Activated T-helper 2 cell treated with anti-CD3 and anti-CD28 coated beads, Interferon-gamma antibody, Interleukin-2, Interleukin-4, amounts not matched to agents 10 μg/mL and 5 μg/mL and 100 μg/mL, durations not matched to agents 14 hours and 24 hours and 36 hours (primary cell): Measurements from ENCODE around the gene PKD2. TPM values are rescaled to one million over a fixed set of nuclear protein-coding genes. Genes with fewer than 3 reads are reported as not detected.

Experiments
- DNase-seq: peaks from one replicate; pipeline ENCODE4 v3.0.0; 2021; ENCODE audit warnings: low spot score
- H3K27ac Mint-ChIP-seq: one replicate; pipeline ENCODE4 v1.8.0; 2021; ENCODE audit warnings: mixed read lengths
- H3K27me3 Mint-ChIP-seq: one replicate; pipeline ENCODE4 v1.8.0; 2021; ENCODE audit warnings: low read depth, mixed read lengths
- H3K36me3 Mint-ChIP-seq: one replicate; pipeline ENCODE4 v1.8.0; 2021; ENCODE audit warnings: low read depth, mixed read lengths
- H3K4me1 Mint-ChIP-seq: one replicate; pipeline ENCODE4 v1.8.0; 2021; ENCODE audit warnings: low read depth, mixed read lengths
- H3K4me3 Mint-ChIP-seq: one replicate; pipeline ENCODE4 v1.8.0; 2021; ENCODE audit warnings: low read depth, mild to moderate bottlenecking, moderate library complexity, mixed read lengths
- H3K9me3 Mint-ChIP-seq: one replicate; pipeline ENCODE4 v1.8.0; 2021; ENCODE audit warnings: mixed read lengths
- intact Hi-C: fragments of 100-400 bp; cut with micrococcal nuclease; formaldehyde crosslinking; loops from one replicate; pipeline ENCODE4 v1.15.1; 2023
- total RNA-seq: library from RNA; stranded (reverse); gene quantifications from 2 replicates; pipeline ENCODE4 v1.2.3, GENCODE V29; 2022

Gene PKD2
- total RNA-seq, 1 donor from 2014 or later: 13.6 TPM

- Mint-ChIP-seq H3K27me3 (no peaks in the 10 kb centered on the region), H3K36me3 (peaks cover 52% of the 10 kb centered on the region), H3K9me3 (no peaks in the 10 kb centered on the region), H3K4me3 (no peak overlapping the region), H3K27ac (no peak overlapping the region), H3K4me1 (peaks cover 2% of the 10 kb centered on the region)
- intact Hi-C loops: no loop called here
- no peak for DNase-seq
Observed at GRCh38 chr4:88062843-88063242, 55.4 kb downstream of the PKD2 start.

GRCh38 chr4:88063634-88064296 is 56.3 kb downstream of the PKD2 start:
- Mint-ChIP-seq H3K9me3 (peaks cover 4% of the 10 kb centered on the region), H3K4me3 (no peak overlapping the region), H3K4me1 (peaks cover 2% of the 10 kb centered on the region), H3K27ac (no peak overlapping the region), H3K36me3 (peaks cover 56% of the 10 kb centered on the region), H3K27me3 (no peaks in the 10 kb centered on the region)
- intact Hi-C loops: no loop called here
- DNase-seq: no peak

GRCh38 chr4:88064410-88064809 is 57.0 kb downstream of the PKD2 start:
- H3K9me3 Mint-ChIP-seq: peaks cover 4% of the 10 kb centered on the region

DNA sequence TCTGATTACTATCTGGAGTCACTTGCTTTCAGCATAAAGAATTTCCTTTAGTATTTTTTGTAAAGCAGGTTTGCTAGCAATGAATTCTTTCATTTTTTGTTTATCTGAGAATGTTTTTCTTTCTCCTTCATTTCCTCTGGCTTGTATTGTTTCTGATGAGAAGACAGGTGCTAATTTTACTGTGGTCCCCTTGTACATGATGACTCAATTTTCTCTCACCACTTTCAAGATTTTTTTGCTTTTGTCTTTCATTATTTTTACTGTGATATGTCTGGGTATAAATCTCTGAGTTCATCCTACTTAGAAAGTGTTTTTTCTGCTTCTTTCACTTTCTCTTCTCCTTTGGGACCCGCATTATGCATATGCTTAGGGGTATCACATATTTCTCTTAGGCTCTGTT is 62.6 kb downstream of the PKD2 start:
- Mint-ChIP-seq H3K27ac (no peak overlapping the region), H3K36me3 (peaks cover 88% of the 10 kb centered on the region), H3K9me3 (peaks cover 14% of the 10 kb centered on the region), H3K4me1 (peaks cover 3% of the 10 kb centered on the region), H3K27me3 (no peaks in the 10 kb centered on the region), H3K4me3 (no peak overlapping the region)
- DNase-seq: no peak
- intact Hi-C loops: no loop called here

More at GRCh38 chr4:88064410-88064809, 57.0 kb downstream of the PKD2 start:
- H3K27ac Mint-ChIP-seq: no peak overlapping the region
- intact Hi-C loops: no loop called here
- no peak for DNase-seq
- no peaks in the 10 kb centered on the region for H3K27me3 Mint-ChIP-seq
- H3K4me3 Mint-ChIP-seq: no peak overlapping the region
- peaks cover 58% of the 10 kb centered on the region for H3K36me3 Mint-ChIP-seq
- peaks cover 2% of the 10 kb centered on the region for H3K4me1 Mint-ChIP-seq

GRCh38 chr4:88075336-88075735 is 67.9 kb downstream of the PKD2 start:
- no peak for DNase-seq
- Mint-ChIP-seq H3K4me1 (no peaks in the 10 kb centered on the region), H3K36me3 (peaks cover 61% of the 10 kb centered on the region), H3K27me3 (no peaks in the 10 kb centered on the region), H3K9me3 (peaks cover 10% of the 10 kb centered on the region), H3K27ac (no peak overlapping the region), H3K4me3 (no peak overlapping the region)
- intact Hi-C loops: no loop called here

GRCh38 chr4:88077911-88078524 is 70.6 kb downstream of the PKD2 start:
- intact Hi-C loops: no loop called here
- no peaks in the 10 kb centered on the region for H3K27me3 Mint-ChIP-seq
- DNase-seq: no peak
- H3K4me1 Mint-ChIP-seq: no peaks in the 10 kb centered on the region
- H3K4me3 Mint-ChIP-seq: no peak overlapping the region
- no peak overlapping the region for H3K27ac Mint-ChIP-seq
- H3K36me3 Mint-ChIP-seq: peaks cover 36% of the 10 kb centered on the region
- H3K9me3 Mint-ChIP-seq: no peaks in the 10 kb centered on the region

GRCh38 chr4:88078579-88078978 is 71.1 kb downstream of the PKD2 start:
- H3K27me3 Mint-ChIP-seq: no peaks in the 10 kb centered on the region
- no peaks in the 10 kb centered on the region for H3K9me3 Mint-ChIP-seq
- no peak overlapping the region for H3K27ac Mint-ChIP-seq
- H3K36me3 Mint-ChIP-seq: peaks cover 30% of the 10 kb centered on the region
- DNase-seq: no peak
- intact Hi-C loops: no loop called here
- H3K4me3 Mint-ChIP-seq: no peak overlapping the region
- no peaks in the 10 kb centered on the region for H3K4me1 Mint-ChIP-seq

DNA sequence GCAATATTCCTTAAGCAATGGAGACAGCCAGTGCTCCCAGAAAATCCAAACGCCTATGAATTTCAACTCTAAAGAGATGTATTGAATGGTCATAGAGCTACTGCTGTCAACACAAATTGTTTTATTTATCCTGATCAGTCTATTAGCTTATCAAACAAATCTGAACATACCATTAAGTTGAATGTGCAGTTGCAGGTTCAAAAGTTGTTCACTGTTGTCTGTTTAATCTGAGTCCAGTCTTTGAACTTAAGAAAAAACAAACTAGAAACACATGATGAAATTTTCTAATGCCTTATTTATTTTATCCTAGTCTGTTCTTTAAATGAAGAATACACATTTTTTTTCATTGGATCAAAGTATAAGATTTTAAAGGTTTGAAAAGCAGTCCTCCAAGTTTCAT is 73.2 kb downstream of the PKD2 start:
- Mint-ChIP-seq H3K27ac (no peak overlapping the region), H3K9me3 (no peaks in the 10 kb centered on the region), H3K27me3 (no peaks in the 10 kb centered on the region), H3K4me3 (no peak overlapping the region), H3K36me3 (peaks cover 14% of the 10 kb centered on the region), H3K4me1 (no peaks in the 10 kb centered on the region)
- DNase-seq: no peak
- intact Hi-C loops: no loop called here

GRCh38 chr4:88087004-88087403 is 79.6 kb downstream of the PKD2 start:
- Mint-ChIP-seq H3K27ac (no peak overlapping the region), H3K27me3 (peaks cover 2% of the 10 kb centered on the region), H3K9me3 (no peaks in the 10 kb centered on the region), H3K36me3 (no peaks in the 10 kb centered on the region), H3K4me3 (no peak overlapping the region), H3K4me1 (no peaks in the 10 kb centered on the region)
- no peak for DNase-seq
- intact Hi-C loops: no loop called here

DNA sequence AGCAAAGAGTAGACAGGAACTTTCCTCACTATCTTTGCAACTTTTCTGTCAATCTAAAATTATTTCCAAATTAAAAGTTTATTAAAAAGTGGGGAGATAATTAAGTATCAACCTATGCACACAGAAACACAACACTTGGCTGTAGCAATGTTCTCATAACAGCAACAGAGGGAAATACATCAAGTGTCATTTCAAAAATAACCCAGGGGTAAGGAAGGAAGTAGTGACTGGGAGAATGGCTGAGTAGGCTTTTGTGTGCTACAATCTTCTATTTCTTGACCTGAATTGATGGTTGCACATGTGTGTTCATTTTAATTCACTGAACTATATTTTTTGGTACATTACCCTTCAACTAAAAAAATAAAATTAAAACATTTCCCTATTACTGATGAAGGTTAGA is 83.5 kb downstream of the PKD2 start:
- H3K36me3 Mint-ChIP-seq: no peaks in the 10 kb centered on the region
- no peak overlapping the region for H3K4me3 Mint-ChIP-seq
- no peak overlapping the region for H3K27ac Mint-ChIP-seq
- intact Hi-C loops: no loop called here
- H3K4me1 Mint-ChIP-seq: no peaks in the 10 kb centered on the region
- H3K27me3 Mint-ChIP-seq: peaks cover 6% of the 10 kb centered on the region
- H3K9me3 Mint-ChIP-seq: no peaks in the 10 kb centered on the region
- DNase-seq: no peak

- H3K27ac Mint-ChIP-seq: no peak overlapping the region
- H3K9me3 Mint-ChIP-seq: no peaks in the 10 kb centered on the region
- H3K4me1 Mint-ChIP-seq: no peaks in the 10 kb centered on the region
- intact Hi-C loops: no loop called here
- no peak for DNase-seq
- no peak overlapping the region for H3K4me3 Mint-ChIP-seq
- H3K27me3 Mint-ChIP-seq: peaks cover 6% of the 10 kb centered on the region
- no peaks in the 10 kb centered on the region for H3K36me3 Mint-ChIP-seq
Observed at GRCh38 chr4:88091378-88091777, 83.9 kb downstream of the PKD2 start.

GRCh38 chr4:88093874-88094273 is 86.4 kb downstream of the PKD2 start:
- H3K27me3 Mint-ChIP-seq: peaks cover 10% of the 10 kb centered on the region

DNA sequence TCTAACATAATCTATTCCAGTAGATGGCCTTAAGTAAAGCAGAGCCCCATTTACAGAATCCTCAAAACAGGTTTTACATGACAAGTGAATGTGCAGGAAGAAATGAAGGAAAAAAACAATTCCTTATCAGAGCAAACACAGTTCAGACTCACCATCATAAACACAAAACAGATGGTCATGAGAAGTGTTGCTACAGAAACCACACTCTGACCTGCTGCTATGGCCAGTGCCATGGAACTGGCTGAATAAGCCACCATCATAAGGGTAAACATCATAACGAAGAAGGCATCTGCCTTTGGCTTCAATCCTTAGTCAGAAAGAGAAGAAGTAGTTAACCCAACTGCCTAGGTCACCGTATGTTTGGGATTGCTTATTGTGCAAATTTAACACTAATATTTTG is 89.9 kb downstream of the PKD2 start:
- Mint-ChIP-seq H3K27me3 (peaks cover 8% of the 10 kb centered on the region), H3K4me3 (no peak overlapping the region), H3K27ac (no peak overlapping the region), H3K36me3 (no peaks in the 10 kb centered on the region), H3K9me3 (no peaks in the 10 kb centered on the region), H3K4me1 (no peaks in the 10 kb centered on the region)
- no peak for DNase-seq
- intact Hi-C loops: no loop called here

More at GRCh38 chr4:88093874-88094273, 86.4 kb downstream of the PKD2 start:
- DNase-seq: no peak
- no peak overlapping the region for H3K27ac Mint-ChIP-seq
- no peak overlapping the region for H3K4me3 Mint-ChIP-seq
- no peaks in the 10 kb centered on the region for H3K9me3 Mint-ChIP-seq
- intact Hi-C loops: no loop called here
- no peaks in the 10 kb centered on the region for H3K36me3 Mint-ChIP-seq
- H3K4me1 Mint-ChIP-seq: no peaks in the 10 kb centered on the region
